Erythroblast (primary cell): ENCODE measurements around the gene P3H4.

ENCODE experiments used
- GATA1 ChIP-seq: IDR thresholded peaks from 2 replicates; pipeline ENCODE4 v1.6.1; 2011; ENCODE audit warnings: low read depth, mild to moderate bottlenecking, control low read depth, low read length, moderate library complexity
- POLR2A ChIP-seq: IDR thresholded peaks from 2 replicates; pipeline ENCODE4 v1.6.1; 2011; ENCODE audit warnings: mild to moderate bottlenecking, low read length

- TF ChIP-seq POLR2A (no peak), GATA1 (no peak)
These were observed 24.9 kb upstream of the P3H4 start for GRCh38 chr17:41836550-41837196.
